IMR-90 (cell line): ENCODE data around the gene DPP10.

Experiments
- BHLHE40 ChIP-seq: fragments of 150-350 bp; IDR thresholded peaks from 2 replicates; pipeline ENCODE4 v1.6.1; 2016; ENCODE audit warnings: mild to moderate bottlenecking, low read depth, low read length
- CEBPB ChIP-seq: IDR thresholded peaks from 2 replicates; pipeline ENCODE4 v1.6.1; 2012; ENCODE audit warnings: low read depth, low read length, improper control_type of control experiment
- FOS ChIP-seq: fragments of 150-350 bp; IDR thresholded peaks from 2 replicates; pipeline ENCODE4 v1.6.1; 2016; ENCODE audit warnings: low read depth, low read length
- MAFK ChIP-seq: IDR thresholded peaks from 2 replicates; pipeline ENCODE4 v1.6.1; 2012; ENCODE audit warnings: low read depth, low read length, improper control_type of control experiment
- MAZ ChIP-seq: IDR thresholded peaks from 2 replicates; pipeline ENCODE4 v1.6.1; 2012; ENCODE audit warnings: low read depth, mild to moderate bottlenecking, low read length, improper control_type of control experiment, moderate library complexity, borderline replicate concordance
- NFE2L2 ChIP-seq: fragments of 150-350 bp; IDR thresholded peaks from 2 replicates; pipeline ENCODE4 v1.6.1; 2016; ENCODE audit warnings: low read depth, mild to moderate bottlenecking, low read length
- POLR2A ChIP-seq: IDR thresholded peaks from 2 replicates; pipeline ENCODE4 v1.6.1; 2012; ENCODE audit warnings: mild to moderate bottlenecking, low read depth, low read length
- RAD21 ChIP-seq: IDR thresholded peaks from 2 replicates; pipeline ENCODE4 v1.6.1; 2012; ENCODE audit warnings: low read length, improper control_type of control experiment
- RCOR1 ChIP-seq: IDR thresholded peaks from 2 replicates; pipeline ENCODE4 v1.6.1; 2012; ENCODE audit warnings: mild to moderate bottlenecking, low read length, improper control_type of control experiment; ENCODE audit not compliant: insufficient replicate concordance
- RFX5 ChIP-seq: IDR thresholded peaks from 2 replicates; pipeline ENCODE4 v1.8.0; 2012; ENCODE audit warnings: low read depth, mild to moderate bottlenecking, low read length, moderate library complexity
- SMC3 ChIP-seq: fragments of 150-350 bp; IDR thresholded peaks from 2 replicates; pipeline ENCODE4 v1.6.1; 2016; ENCODE audit warnings: low read depth, mild to moderate bottlenecking, antibody characterized with exemption, low read length, moderate library complexity
- TF ChIP-seq, protein P1 (sequence below): conservative IDR thresholded peaks from 2 replicates; pipeline ENCODE4 v1.5.1; 2012; ENCODE audit warnings: mild to moderate bottlenecking, low read depth, low read length, improper control_type of control experiment
- TF ChIP-seq, protein P2 (sequence below): fragments of 150-350 bp; IDR thresholded peaks from 2 replicates; pipeline ENCODE4 v1.6.1; 2017; ENCODE audit warnings: mild to moderate bottlenecking, antibody characterized with exemption, low read length, low read depth

DNA sequence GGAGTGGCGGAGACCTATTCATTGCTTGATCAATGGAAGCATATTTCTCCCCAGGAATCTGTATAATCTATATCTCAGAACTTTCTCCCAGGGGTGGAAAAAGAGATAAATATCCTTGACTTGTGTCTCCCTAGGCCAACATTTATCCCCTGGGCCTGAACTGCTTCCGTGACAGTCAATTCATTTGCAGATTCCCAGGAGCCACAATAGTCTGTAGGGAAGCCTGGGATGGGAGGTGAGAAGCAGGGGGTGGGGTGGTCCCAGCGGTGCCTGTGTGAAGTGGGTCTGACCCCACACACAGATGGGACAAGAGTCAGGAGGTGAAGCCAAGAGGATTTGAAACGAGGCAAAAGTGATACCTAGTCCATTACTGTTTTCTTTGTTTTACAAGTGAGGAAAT is 166.8 kb downstream of the DPP10 start:
- TF ChIP-seq, protein P1, sequence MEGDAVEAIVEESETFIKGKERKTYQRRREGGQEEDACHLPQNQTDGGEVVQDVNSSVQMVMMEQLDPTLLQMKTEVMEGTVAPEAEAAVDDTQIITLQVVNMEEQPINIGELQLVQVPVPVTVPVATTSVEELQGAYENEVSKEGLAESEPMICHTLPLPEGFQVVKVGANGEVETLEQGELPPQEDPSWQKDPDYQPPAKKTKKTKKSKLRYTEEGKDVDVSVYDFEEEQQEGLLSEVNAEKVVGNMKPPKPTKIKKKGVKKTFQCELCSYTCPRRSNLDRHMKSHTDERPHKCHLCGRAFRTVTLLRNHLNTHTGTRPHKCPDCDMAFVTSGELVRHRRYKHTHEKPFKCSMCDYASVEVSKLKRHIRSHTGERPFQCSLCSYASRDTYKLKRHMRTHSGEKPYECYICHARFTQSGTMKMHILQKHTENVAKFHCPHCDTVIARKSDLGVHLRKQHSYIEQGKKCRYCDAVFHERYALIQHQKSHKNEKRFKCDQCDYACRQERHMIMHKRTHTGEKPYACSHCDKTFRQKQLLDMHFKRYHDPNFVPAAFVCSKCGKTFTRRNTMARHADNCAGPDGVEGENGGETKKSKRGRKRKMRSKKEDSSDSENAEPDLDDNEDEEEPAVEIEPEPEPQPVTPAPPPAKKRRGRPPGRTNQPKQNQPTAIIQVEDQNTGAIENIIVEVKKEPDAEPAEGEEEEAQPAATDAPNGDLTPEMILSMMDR, result no peak
- no peak for TF ChIP-seq MAZ
- no peak for TF ChIP-seq RFX5
- no peak for TF ChIP-seq POLR2A
- no peak for TF ChIP-seq FOS
- TF ChIP-seq RCOR1, result no peak
- TF ChIP-seq BHLHE40, result no peak
- TF ChIP-seq MAFK, result no peak
- TF ChIP-seq SMC3, result no peak
- TF ChIP-seq RAD21, result no peak
- TF ChIP-seq, protein P2, sequence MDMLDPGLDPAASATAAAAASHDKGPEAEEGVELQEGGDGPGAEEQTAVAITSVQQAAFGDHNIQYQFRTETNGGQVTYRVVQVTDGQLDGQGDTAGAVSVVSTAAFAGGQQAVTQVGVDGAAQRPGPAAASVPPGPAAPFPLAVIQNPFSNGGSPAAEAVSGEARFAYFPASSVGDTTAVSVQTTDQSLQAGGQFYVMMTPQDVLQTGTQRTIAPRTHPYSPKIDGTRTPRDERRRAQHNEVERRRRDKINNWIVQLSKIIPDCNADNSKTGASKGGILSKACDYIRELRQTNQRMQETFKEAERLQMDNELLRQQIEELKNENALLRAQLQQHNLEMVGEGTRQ, result no peak
- no peak for TF ChIP-seq CEBPB
- no peak for TF ChIP-seq NFE2L2
